T-cell (primary cell): ENCODE data around the gene ALDH4A1. TPM values are rescaled to one million over a fixed set of nuclear protein-coding genes. Genes with fewer than 3 reads are reported as not detected.
"Not testable (repeated sequence)": the region's sequence is repeated elsewhere in the genome, so short reads cannot be mapped to it uniquely, and the experiment has no call there.

Source experiments
- ATAC-seq, 4 experiments: fragments of 200-7000 bp in 3 of 4; fragments of 150-1000 bp in 1 of 4; cut with Tn5 transposase; replicated peaks in 1 of 4; 1 replicate in 3 of 4; 2 replicates in 1 of 4; pipeline ENCODE4 v1.10.0; 2021; ENCODE audit warnings: moderate library complexity in 3 of 4, mild to moderate bottlenecking in 2 of 4, moderate number of reproducible peaks in 1 of 4
- CTCF ChIA-PET, 2 donors: fragments of 300-600 bp; sonication (Branson Sonifier 250); formaldehyde crosslinking; loops; one replicate each; lab custom pipeline; 2022; ENCODE audit warnings: antibody characterized with exemption in 2 of 2; lab: Charles Lee
- POLR2A ChIA-PET, 2 donors: fragments of 300-600 bp; sonication (Branson Sonifier 250); formaldehyde crosslinking; loops; one replicate each; lab custom pipeline; 2022; ENCODE audit warnings: antibody characterized with exemption in 2 of 2; lab: Charles Lee
- DNase-seq, 35 experiments: peaks; one replicate each; pipeline versions ENCODE4 v3.0.0 to v3.0.0-alpha.2; 2013 to 2023
- H3K27ac ChIP-seq: one replicate; pipeline ENCODE4 v1.5.1; 2013; ENCODE audit warnings: low read length
- H3K27me3 ChIP-seq, 2 experiments: replicated peaks in 1 of 2; 1 replicate in 1 of 2; 2 replicates in 1 of 2; pipeline versions ENCODE4 v1.6.1 to v1.7.0; 2013; ENCODE audit warnings: low read length in 1 of 2, mixed read lengths in 1 of 2; ENCODE audit not compliant: control insufficient read depth in 2 of 2, insufficient read depth in 2 of 2; ENCODE audit errors: extremely low read depth in 1 of 2
- H3K36me3 ChIP-seq, 2 donors: 1 replicate in 1 of 2; 2 replicates in 1 of 2; pipeline versions ENCODE4 v1.6.1 to v1.7.0; 2013; ENCODE audit warnings: low read length in 1 of 2; ENCODE audit not compliant: control insufficient read depth in 2 of 2, insufficient read depth in 1 of 2; ENCODE audit errors: extremely low read depth in 1 of 2
- H3K4me1 ChIP-seq, 2 experiments: 1 replicate in 1 of 2; 2 replicates in 1 of 2; pipeline versions ENCODE4 v1.6.1 to v1.7.0; 2013; ENCODE audit warnings: low read length in 2 of 2, mixed read lengths in 1 of 2; ENCODE audit not compliant: insufficient read depth in 2 of 2, control insufficient read depth in 1 of 2; ENCODE audit errors: extremely low read depth in 1 of 2
- H3K4me3 ChIP-seq, 2 donors: 1 replicate in 1 of 2; 2 replicates in 1 of 2; pipeline versions ENCODE4 v1.5.1 to v1.7.0; 2013; ENCODE audit warnings: mild to moderate bottlenecking in 2 of 2, low read length in 1 of 2, moderate library complexity in 1 of 2; ENCODE audit not compliant: control insufficient read depth in 1 of 2; ENCODE audit errors: extremely low read depth in 1 of 2
- H3K9me3 ChIP-seq: 2 replicates; pipeline ENCODE4 v1.7.0; 2013
- H3K27ac Mint-ChIP-seq, 2 donors: one replicate each; pipeline ENCODE4 v1.8.0; 2020 to 2021; ENCODE audit warnings: mild to moderate bottlenecking in 2 of 2, mixed read lengths in 2 of 2
- H3K27me3 Mint-ChIP-seq, 2 donors: one replicate each; pipeline ENCODE4 v1.8.0; 2021 to 2022; ENCODE audit warnings: mixed read lengths in 2 of 2
- H3K36me3 Mint-ChIP-seq: one replicate; pipeline ENCODE4 v1.8.0; 2021; ENCODE audit warnings: mixed read lengths
- H3K4me1 Mint-ChIP-seq, 3 donors: one replicate each; pipeline ENCODE4 v1.8.0; 2020 to 2022; ENCODE audit warnings: mixed read lengths in 3 of 3, mild to moderate bottlenecking in 1 of 3
- H3K4me3 Mint-ChIP-seq, 3 donors: one replicate each; pipeline ENCODE4 v1.8.0; 2020 to 2022; ENCODE audit warnings: mild to moderate bottlenecking in 3 of 3, mixed read lengths in 3 of 3, moderate library complexity in 3 of 3
- H3K9me3 Mint-ChIP-seq, 3 donors: one replicate each; pipeline ENCODE4 v1.8.0; 2020 to 2022; ENCODE audit warnings: mixed read lengths in 3 of 3
- WGBS: methylation state at CpG from one replicate; pipeline ENCODE4 v1.1.5; 2013; ENCODE audit warnings: missing lambda C conversion rate; ENCODE audit not compliant: insufficient coverage; 5-methylcytosine and 5-hydroxymethylcytosine counted together
- total RNA-seq, 35 experiments: library from RNA in 6 of 35; stranded (reverse) in 6 of 35; fragments of 120-200 nt in 1 of 35; gene quantifications; one replicate each; pipeline versions ENCODE4 v1.2.1 to v1.2.4 and lab custom pipeline; 2013 to 2026

Gene ALDH4A1
- total RNA-seq, 5 donors from 2014 or later (not counting 1 experiment from before 2014, with no cell fraction given) = 0.85 to 2.8 (median 2.2) TPM

GRCh38 chr1:18855573-18855972, 46.8 kb downstream of the ALDH4A1 start:
- peaks cover 0 to 26% of the 10 kb centered on the region in 2 experiments for H3K27me3 ChIP-seq
- no peak overlapping the region for H3K4me3 Mint-ChIP-seq

GRCh38 chr1:18854331-18855025, 47.9 kb downstream of the ALDH4A1 start:
- peaks cover 11 to 12% of the 10 kb centered on the region in 2 donors for H3K27me3 Mint-ChIP-seq
- no peak for DNase-seq
- no peaks in the 10 kb centered on the region for H3K9me3 ChIP-seq
- H3K27ac Mint-ChIP-seq = no peak overlapping the region
- ATAC-seq = no peak
- WGBS = 85% methylated on average over 39 of the region's 49 CpGs
- H3K36me3 ChIP-seq = no peaks in the 10 kb centered on the region
- no peak overlapping the region for H3K27ac ChIP-seq
- no peaks in the 10 kb centered on the region for H3K36me3 Mint-ChIP-seq
- POLR2A ChIA-PET = no interaction called here
- no peaks in the 10 kb centered on the region for H3K9me3 Mint-ChIP-seq
- no peak overlapping the region for H3K4me3 ChIP-seq
- H3K27me3 ChIP-seq = peaks cover 0 to 34% of the 10 kb centered on the region in 2 experiments
- no peaks in the 10 kb centered on the region for H3K4me1 Mint-ChIP-seq
- H3K4me3 Mint-ChIP-seq = no peak overlapping the region
- H3K4me1 ChIP-seq = no peaks in the 10 kb centered on the region
- CTCF ChIA-PET = no interaction called here

More at GRCh38 chr1:18855573-18855972, 46.8 kb downstream of the ALDH4A1 start:
- H3K27ac ChIP-seq = no peak overlapping the region
- ATAC-seq (no peak), DNase-seq (no peak)
- no peaks in the 10 kb centered on the region for H3K4me1 Mint-ChIP-seq
- no peaks in the 10 kb centered on the region for H3K9me3 ChIP-seq
- ChIA-PET CTCF (interaction anchor here in 1 of 2 donors (0.5 kb wide), 1 partner anchor 71 kb away, joined by 4 read pairs; no protein-coding TSS in a partner anchor), POLR2A (no interaction called here)
- WGBS = 68% methylated on average over 6 of the region's 6 CpGs
- H3K27me3 Mint-ChIP-seq = peaks cover 11 to 12% of the 10 kb centered on the region in 2 donors
- H3K4me1 ChIP-seq = no peaks in the 10 kb centered on the region
- no peaks in the 10 kb centered on the region for H3K9me3 Mint-ChIP-seq
- no peak overlapping the region for H3K27ac Mint-ChIP-seq
- H3K36me3 ChIP-seq = no peaks in the 10 kb centered on the region
- no peak overlapping the region for H3K4me3 ChIP-seq
- H3K36me3 Mint-ChIP-seq = no peaks in the 10 kb centered on the region

GRCh38 chr1:18852501-18852900, 49.9 kb downstream of the ALDH4A1 start:
- Mint-ChIP-seq H3K9me3 (peaks cover 0 to 3% (median 0%) of the 10 kb centered on the region in 3 donors), H3K36me3 (no peaks in the 10 kb centered on the region), H3K4me3 (no peak overlapping the region), H3K27ac (no peak overlapping the region), H3K4me1 (no peaks in the 10 kb centered on the region), H3K27me3 (peaks cover 11 to 12% of the 10 kb centered on the region in 2 donors)
- H3K27me3 ChIP-seq = peaks cover 0 to 40% of the 10 kb centered on the region in 2 experiments
- ATAC-seq = no peak
- POLR2A ChIA-PET = no interaction called here
- H3K4me3 ChIP-seq = no peak overlapping the region
- H3K36me3 ChIP-seq = no peaks in the 10 kb centered on the region
- WGBS = 42% methylated on average over 5 of the region's 6 CpGs
- CTCF ChIA-PET = no interaction called here
- no peaks in the 10 kb centered on the region for H3K9me3 ChIP-seq
- no peak for DNase-seq
- no peaks in the 10 kb centered on the region for H3K4me1 ChIP-seq
- no peak overlapping the region for H3K27ac ChIP-seq

- POLR2A ChIA-PET = no interaction called here
- Mint-ChIP-seq H3K27ac (no peak overlapping the region), H3K4me1 (no peaks in the 10 kb centered on the region), H3K36me3 (no peaks in the 10 kb centered on the region), H3K27me3 (peaks cover 3 to 4% of the 10 kb centered on the region in 2 donors), H3K9me3 (peaks cover under 1 to 4% (median 3%) of the 10 kb centered on the region in 3 donors), H3K4me3 (no peak overlapping the region)
- no peaks in the 10 kb centered on the region for H3K36me3 ChIP-seq
- no peaks in the 10 kb centered on the region for H3K4me1 ChIP-seq
- CTCF ChIA-PET = no interaction called here
- ATAC-seq (no peak), DNase-seq (no peak)
- H3K4me3 ChIP-seq = no peak overlapping the region
- peaks cover 0 to 39% of the 10 kb centered on the region in 2 experiments for H3K27me3 ChIP-seq
- H3K9me3 ChIP-seq = no peaks in the 10 kb centered on the region
- 73% methylated on average over 8 of the region's 11 CpGs for WGBS
- H3K27ac ChIP-seq = no peak overlapping the region
These were observed 53.1 kb downstream of the ALDH4A1 start for GRCh38 chr1:18849261-18849711.

GRCh38 chr1:18847723-18848122, 54.6 kb downstream of the ALDH4A1 start:
- CTCF ChIA-PET = not testable (repeated sequence)

GRCh38 chr1:18840145-18840544, 62.2 kb downstream of the ALDH4A1 start:
- H3K4me3 ChIP-seq = no peak overlapping the region
- H3K4me3 Mint-ChIP-seq = no peak overlapping the region
- ChIA-PET CTCF (no interaction called here), POLR2A (no interaction called here)
- WGBS = 90% methylated on average over 16 of the region's 17 CpGs
- DNase-seq = no peak
- H3K27ac ChIP-seq = no peak overlapping the region
- peaks cover 0 to 42% of the 10 kb centered on the region in 2 experiments for H3K27me3 ChIP-seq
- H3K36me3 ChIP-seq = no peaks in the 10 kb centered on the region
- no peak for ATAC-seq
- H3K9me3 Mint-ChIP-seq = peaks cover 0 to 8% (median 5%) of the 10 kb centered on the region in 3 donors
- H3K27me3 Mint-ChIP-seq = peaks cover 17 to 30% of the 10 kb centered on the region in 2 donors
- H3K4me1 Mint-ChIP-seq = no peaks in the 10 kb centered on the region
- no peaks in the 10 kb centered on the region for H3K9me3 ChIP-seq
- no peaks in the 10 kb centered on the region for H3K36me3 Mint-ChIP-seq
- H3K27ac Mint-ChIP-seq = no peak overlapping the region
- H3K4me1 ChIP-seq = no peaks in the 10 kb centered on the region

More at GRCh38 chr1:18847723-18848122, 54.6 kb downstream of the ALDH4A1 start:
- H3K27me3 ChIP-seq = peaks cover 0 to 35% of the 10 kb centered on the region in 2 experiments
- H3K27ac ChIP-seq, POLR2A ChIA-PET, H3K36me3 ChIP-seq, H3K9me3 Mint-ChIP-seq, H3K4me1 ChIP-seq, H3K4me3 ChIP-seq, H3K4me1 Mint-ChIP-seq, H3K9me3 ChIP-seq, H3K36me3 Mint-ChIP-seq, H3K4me3 Mint-ChIP-seq, H3K27me3 Mint-ChIP-seq, H3K27ac Mint-ChIP-seq, ATAC-seq, DNase-seq: not testable (repeated sequence)
- WGBS = no CpG with 5 or more reads among the region's 2 CpGs
